ENCODE results near the gene PLAC9.

PLAC9 gene

GRCh38 chr10:80185578-80186299 lies 53.2 kb downstream of the PLAC9 start:
- FAIRE-seq (no peak), DNase-seq (ENCODE audit: insufficient read length, low spot score) (no peak)
- no peak for TF ChIP-seq CTCF (IDR thresholded peaks at IDR 0.05; ENCODE audit: insufficient read depth, missing control alignments)

- DNase-seq (ENCODE audit: insufficient read length, low spot score): no peak
- FAIRE-seq: no peak
- no peak for TF ChIP-seq CTCF (IDR thresholded peaks at IDR 0.05; ENCODE audit: insufficient read depth, missing control alignments)
These were observed 54.0 kb downstream of the PLAC9 start for GRCh38 chr10:80186364-80187012.

GRCh38 chr10:80187060-80187459 lies 54.5 kb downstream of the PLAC9 start:
- no peak for TF ChIP-seq CTCF (IDR thresholded peaks at IDR 0.05; ENCODE audit: insufficient read depth, missing control alignments)
- DNase-seq (ENCODE audit: insufficient read length, low spot score): no peak
- no peak for FAIRE-seq

GRCh38 chr10:80187465-80188409 lies 55.2 kb downstream of the PLAC9 start:
- FAIRE-seq: no peak
- no peak for TF ChIP-seq CTCF (IDR thresholded peaks at IDR 0.05; ENCODE audit: insufficient read depth, missing control alignments)
- DNase-seq (ENCODE audit: insufficient read length, low spot score): no peak

- no peak for TF ChIP-seq CTCF (IDR thresholded peaks at IDR 0.05; ENCODE audit: insufficient read depth, missing control alignments)
- FAIRE-seq (no peak), DNase-seq (ENCODE audit: insufficient read length, low spot score) (no peak)
These were observed 56.2 kb downstream of the PLAC9 start for GRCh38 chr10:80188713-80189112.

GRCh38 chr10:80191589-80192270 lies 59.2 kb downstream of the PLAC9 start:
- DNase-seq (ENCODE audit: insufficient read length, low spot score) (no peak), FAIRE-seq (no peak)
- no peak for TF ChIP-seq CTCF (IDR thresholded peaks at IDR 0.05; ENCODE audit: insufficient read depth, missing control alignments)

Measured in D721Med (cell line).